Sciatic nerve (tissue), 2 donors: Measurements from ENCODE around the gene FPR3. TPM values are rescaled to one million over a fixed set of nuclear protein-coding genes. Genes with fewer than 3 reads are reported as not detected.
A peak's percentile ranks its signal among the peaks of the same experiment; 100 is the strongest.
"Not testable (repeated sequence)": the region's sequence is repeated elsewhere in the genome, so short reads cannot be mapped to it uniquely, and the experiment has no call there.

ENCODE experiments used
- ATAC-seq: fragments of 200-7000 bp; cut with Tn5 transposase; one replicate; pipeline ENCODE4 v1.9.1; 2020; ENCODE audit warnings: mild to moderate bottlenecking, moderate library complexity
- DNase-seq: peaks from one replicate; pipeline ENCODE4 v3.0.0-alpha.2; 2020; ENCODE audit warnings: low spot score
- intact Hi-C: fragments of 100-400 bp; cut with DNase I; formaldehyde crosslinking; loops from one replicate; pipeline ENCODE4 v1.14.2; 2022
- total RNA-seq: library from RNA; stranded (reverse); fragmentation: NEBNext Ultra II Directional; extraction: Animal tissue kit (Norgen Biotek cat#: 25700); gene quantifications from one replicate; pipeline ENCODE4 v1.2.1, GENCODE V29; 2021
- donor health status: DM: no; HTN: no; CAD: no.
- donor health status: DM: no; HTN: no; CAD: no.

Gene FPR3
- total RNA-seq, 1 donor from 2014 or later, result 8.8 TPM

DNA sequence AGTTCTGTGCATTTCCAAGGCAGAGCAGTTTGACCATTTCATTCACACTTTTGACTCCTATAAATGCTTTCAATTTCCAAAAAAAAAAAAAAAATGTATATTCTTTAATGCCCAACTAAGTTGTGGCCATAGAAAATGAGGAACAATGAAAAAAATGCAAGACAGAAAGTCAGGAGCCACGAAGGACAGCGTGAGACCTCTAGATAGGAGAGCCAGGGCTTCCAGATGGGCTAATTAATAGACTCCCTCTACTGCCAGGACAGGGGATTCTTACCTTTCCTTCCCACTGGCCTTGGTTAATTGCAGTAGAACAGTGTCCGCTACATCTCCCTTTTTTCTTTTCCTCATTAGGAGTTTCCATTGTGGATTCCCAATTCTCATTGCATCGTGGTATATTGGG lies 8.6 kb downstream of the FPR3 start:
- DNase-seq (no peak), ATAC-seq (no peak)
- intact Hi-C loops, result no loop called here

DNA sequence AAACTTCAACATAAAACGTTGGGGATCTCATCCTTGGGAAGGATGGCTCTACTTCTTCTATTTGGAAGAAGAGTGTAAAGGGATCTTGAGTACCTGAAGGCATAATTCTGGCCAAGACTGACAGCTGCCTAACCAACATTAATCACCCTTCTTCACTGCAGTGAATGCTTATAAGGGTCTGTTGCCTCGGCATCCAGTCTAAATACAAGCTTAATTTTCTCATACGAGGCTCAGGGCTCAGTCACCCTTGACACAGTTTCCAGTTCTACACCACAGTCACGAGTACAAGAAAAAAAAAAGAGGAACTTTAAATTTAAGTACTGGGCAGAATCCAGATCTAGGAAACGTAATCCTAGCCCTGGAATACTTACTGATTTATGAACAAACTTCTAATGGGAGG lies 9.0 kb downstream of the FPR3 start:
- intact Hi-C loops, result no loop called here
- no peak for DNase-seq
- peak; percentile 29 for ATAC-seq

DNA sequence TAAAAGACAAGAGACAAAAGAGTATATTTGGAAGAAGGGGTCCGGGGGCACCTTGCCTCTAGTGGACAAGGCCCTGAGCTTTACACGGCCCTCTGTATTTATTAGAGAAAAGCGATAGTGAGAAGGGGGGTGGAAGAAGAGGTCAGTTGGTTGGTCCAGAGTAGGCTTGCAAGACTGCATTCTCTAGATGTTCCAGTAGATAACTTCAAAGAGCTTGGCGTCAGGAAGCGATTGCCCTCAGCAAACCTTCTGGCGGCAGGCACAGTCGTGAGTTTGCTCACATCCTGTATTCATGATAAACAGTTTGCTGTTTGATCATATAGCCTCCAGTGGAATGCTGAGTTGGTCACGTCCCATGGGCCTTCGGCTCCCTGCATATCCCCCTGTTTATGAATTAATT lies 9.8 kb downstream of the FPR3 start:
- intact Hi-C loops, DNase-seq: not testable (repeated sequence)

DNA sequence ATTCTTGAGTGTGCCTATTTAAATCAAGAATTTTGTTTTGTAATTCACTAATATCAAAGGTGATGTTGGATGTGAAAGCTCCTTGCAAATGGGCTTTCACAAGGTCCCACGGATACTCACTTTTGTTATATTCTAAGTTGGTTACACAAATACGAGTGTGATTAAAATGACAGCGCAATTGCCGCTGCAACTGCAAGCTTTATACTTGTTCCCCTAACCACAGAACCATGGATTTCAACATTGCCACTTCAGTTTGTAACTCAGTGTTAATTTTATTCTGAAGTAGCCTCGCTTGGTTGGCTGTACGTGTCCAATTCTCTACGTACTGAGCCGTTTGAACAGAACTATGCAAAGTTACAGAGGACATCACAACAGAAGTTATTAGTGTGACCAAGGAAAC lies 10.4 kb downstream of the FPR3 start:
- intact Hi-C loops, ATAC-seq, DNase-seq: not testable (repeated sequence)

More for the DNA sequence above, 9.8 kb downstream of the FPR3 start:
- not testable (repeated sequence) for ATAC-seq

DNA sequence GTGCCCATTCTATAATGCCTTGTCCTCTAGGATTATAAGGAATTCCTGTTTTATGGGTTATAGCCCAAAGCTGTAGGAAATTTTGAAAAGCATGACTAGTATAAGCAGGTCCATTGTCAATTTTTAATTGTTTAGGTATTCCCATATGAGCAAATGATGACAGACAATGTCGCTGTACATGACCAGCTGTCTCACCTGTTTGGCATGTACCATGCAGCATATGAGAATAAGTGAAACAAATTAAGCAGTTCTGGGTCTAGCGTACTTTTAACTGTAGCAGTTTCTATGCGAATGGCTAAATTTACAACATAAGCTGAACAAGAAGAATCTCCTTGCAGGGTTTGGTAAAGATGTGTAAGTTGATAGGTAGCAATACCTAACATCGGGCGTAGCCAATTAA lies 11.6 kb downstream of the FPR3 start:
- intact Hi-C loops, DNase-seq, ATAC-seq: not testable (repeated sequence)

DNA sequence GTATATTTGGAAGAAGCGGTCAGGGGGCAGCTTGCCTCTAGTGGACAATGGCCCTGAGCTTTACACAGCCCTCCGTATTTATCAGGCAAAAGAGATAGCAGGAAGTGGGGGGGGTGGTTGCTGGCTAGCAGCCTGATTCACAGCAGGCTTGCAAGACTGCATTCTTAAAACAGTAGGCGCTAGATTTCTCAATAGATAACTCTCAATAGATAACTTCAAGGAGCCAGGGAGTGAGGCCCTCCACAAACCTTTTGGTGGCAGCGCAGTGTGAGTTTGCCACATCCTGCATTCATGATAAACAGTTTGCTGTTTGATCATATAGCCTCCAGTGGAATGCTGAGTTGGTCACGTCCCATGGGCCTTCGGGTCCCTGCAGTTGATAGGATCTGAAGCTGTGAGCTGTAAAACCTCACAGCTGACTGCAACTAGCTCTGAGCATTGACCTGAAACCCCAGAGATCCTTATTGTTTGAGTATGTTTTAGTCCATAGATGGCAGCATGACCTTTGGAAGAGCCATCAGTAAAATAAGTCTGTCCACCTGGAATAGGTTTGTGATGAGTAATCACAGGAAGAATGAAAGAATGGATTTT lies 12.2 kb downstream of the FPR3 start:
- intact Hi-C loops, result no loop called here
- DNase-seq (no peak), ATAC-seq (no peak)

DNA sequence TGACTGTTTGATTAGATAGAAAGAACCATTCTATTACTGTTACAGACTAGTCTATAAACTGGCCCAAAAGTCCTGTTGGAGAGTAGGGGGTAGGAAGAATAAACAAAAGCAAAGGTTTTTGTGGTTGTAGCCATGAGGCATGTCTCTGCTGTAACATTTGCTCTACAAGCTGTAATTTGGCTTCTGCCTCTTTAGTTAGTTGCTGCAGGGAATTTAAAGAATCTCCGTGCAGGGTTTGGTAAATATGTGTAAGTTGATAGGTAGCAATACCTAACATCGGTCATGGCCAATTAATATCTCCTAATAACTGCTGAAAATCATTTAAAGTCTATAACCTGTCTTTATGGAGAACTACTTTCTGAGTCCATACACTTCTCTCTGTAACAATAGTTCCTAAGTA lies 13.0 kb downstream of the FPR3 start:
- DNase-seq, result no peak
- no peak for ATAC-seq

DNA sequence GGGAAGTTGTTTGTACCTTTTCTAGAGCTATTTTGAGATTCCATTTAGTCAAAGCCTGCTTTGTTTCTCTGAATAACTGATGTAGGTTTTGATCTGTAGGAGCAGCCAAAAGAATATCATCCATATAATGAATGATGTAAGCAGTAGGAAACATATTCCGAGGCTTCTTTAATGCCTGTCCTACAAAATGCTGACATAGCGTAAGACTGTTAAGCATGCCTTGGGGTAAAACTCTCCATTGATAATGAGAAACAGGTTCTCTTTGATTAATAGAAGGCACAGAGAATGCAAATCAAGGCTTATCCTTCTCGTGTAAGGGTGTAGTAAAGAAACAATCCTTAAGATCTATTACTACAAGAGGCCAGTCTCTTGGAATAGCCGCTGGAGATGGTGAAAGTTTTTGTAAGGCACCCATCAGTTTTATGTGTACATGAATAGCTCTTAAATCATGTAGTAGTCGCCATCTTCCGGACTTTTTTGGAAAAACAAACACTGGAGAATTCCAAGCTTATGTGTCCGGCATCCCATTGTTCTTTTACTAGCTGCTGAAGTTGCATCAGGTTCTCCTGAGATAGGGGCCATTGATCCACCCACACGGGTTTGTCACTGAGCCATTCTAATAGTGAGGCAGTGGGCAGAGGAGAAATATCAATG lies 13.5 kb downstream of the FPR3 start:
- ATAC-seq, result no peak

More for the DNA sequence above, 13.0 kb downstream of the FPR3 start:
- intact Hi-C loops, result no loop called here

DNA sequence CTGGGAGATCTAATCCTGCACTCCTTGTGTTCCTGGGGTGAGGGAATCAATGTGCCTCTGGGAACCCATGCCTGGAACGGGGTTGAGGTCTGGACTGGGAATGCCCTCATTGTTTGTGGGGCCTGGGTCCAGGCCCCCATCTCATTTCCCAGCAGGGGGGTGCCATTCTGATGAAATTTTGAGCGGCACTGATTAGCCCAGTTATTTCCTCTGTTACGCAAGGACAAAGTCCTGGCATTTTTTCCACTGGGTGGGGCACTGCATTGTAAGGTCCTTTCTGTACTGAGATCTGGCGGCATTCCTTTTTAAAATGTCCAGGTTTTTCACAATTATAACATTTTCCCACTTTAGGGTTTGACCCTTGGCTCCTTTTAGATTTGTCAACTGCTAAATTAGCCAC lies 14.8 kb downstream of the FPR3 start:
- DNase-seq (no peak), ATAC-seq (no peak)
- intact Hi-C loops, result no loop called here

More for the DNA sequence above, 13.5 kb downstream of the FPR3 start:
- DNase-seq, result no peak
- intact Hi-C loops, result no loop called here

DNA sequence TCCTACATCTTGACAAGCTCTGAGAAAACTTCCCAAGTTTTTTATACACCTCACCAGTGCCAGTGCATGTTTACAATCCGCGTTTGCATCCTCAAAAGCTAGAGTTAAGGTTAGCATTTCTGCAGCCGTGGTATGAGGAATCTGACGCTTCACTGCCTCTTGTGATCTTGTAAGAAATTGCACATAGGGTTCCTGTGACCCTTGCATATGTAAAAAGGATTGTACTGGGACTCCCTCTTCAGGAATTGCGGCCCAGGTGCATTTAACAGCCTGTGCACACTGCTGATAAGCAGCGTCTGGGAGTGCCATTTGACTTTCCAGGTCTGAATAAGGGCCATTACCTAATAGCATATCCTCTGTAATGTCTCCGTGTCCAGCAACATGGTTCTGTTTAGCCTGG lies 15.3 kb downstream of the FPR3 start:
- ATAC-seq (no peak), DNase-seq (no peak)
- intact Hi-C loops, result no loop called here

DNA sequence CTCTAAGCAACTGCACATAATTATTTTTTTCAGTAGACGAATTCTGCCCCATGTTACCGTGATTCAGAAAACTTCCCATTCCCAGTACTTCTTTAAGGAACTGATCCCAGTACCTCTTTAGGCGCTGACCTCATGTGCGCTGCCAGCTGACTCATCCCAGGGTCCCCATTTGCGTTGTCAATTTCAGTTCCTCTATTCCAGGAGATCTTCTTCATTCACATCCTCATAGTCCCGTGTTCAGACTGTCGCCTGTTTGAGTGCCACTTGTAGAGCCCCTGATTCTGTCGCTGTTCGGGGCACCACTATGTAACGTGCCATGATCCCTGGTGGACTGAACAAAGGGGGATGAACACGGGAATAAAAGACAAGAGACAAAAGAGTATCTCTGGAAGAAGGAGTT lies 16.4 kb downstream of the FPR3 start:
- DNase-seq (no peak), ATAC-seq (peak; percentile 76)
- intact Hi-C loops, result no loop called here

DNA sequence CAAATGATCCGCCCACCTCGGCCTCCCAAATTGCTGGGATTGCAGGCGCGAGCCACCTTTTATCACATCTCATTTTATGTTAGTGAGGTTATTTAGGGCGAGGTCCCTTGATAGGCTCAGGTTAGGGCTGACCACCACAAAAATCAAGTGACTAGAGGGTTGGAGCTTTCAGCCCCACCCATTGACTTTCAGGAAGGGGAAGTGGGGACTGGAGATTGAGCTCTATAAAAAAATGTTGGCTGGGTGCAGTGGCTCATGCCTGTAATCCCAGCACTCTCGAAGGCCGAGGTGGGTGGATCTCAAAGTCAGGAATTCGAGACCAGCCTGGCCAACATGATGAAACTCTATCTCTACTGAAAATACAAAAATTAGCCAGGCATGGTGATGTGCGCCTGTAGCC lies 20.1 kb downstream of the FPR3 start:
- ATAC-seq, result peak; percentile 34
- no peak for DNase-seq
- intact Hi-C loops, result no loop called here

DNA sequence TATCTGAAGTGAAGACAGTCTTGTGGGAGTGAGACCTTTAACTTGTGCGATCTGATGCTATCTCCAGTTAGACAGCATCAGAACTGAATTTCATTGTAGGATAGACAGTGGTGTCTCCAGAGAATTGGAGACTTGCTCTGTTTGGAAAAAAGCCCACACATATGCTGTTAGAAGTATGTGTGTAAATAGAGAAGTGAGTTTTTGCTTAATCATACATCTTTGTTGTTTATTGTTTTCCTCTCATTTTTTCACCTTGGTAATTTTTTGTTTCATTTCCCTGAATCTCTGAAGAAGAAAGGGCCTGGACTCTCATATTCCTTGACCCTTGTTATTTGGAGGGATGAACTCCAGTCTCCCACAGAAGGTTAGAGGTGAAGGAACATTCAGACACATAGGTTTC lies 21.8 kb downstream of the FPR3 start:
- no peak for DNase-seq
- intact Hi-C loops, result no loop called here
- no peak for ATAC-seq

DNA sequence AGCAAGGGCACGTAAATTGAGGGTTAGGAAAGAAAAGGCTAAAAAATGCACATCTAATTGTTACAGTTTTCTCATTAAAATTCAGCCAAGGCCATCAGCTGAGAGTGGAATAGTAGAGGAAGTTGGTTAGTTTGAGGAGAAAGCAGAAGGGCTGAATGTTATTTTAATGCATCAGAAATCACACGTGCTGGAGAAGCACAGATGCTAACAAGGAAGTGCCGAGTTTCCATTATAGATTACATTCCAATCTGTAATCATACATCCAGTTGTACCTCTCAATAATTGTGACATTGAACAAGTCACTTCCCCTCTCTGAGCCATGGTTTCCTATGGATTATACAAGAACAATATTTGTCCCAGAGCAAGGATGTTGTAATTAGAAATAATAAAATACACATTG lies 25.1 kb downstream of the FPR3 start:
- intact Hi-C loops, result no loop called here
- ATAC-seq (no peak), DNase-seq (no peak)

DNA sequence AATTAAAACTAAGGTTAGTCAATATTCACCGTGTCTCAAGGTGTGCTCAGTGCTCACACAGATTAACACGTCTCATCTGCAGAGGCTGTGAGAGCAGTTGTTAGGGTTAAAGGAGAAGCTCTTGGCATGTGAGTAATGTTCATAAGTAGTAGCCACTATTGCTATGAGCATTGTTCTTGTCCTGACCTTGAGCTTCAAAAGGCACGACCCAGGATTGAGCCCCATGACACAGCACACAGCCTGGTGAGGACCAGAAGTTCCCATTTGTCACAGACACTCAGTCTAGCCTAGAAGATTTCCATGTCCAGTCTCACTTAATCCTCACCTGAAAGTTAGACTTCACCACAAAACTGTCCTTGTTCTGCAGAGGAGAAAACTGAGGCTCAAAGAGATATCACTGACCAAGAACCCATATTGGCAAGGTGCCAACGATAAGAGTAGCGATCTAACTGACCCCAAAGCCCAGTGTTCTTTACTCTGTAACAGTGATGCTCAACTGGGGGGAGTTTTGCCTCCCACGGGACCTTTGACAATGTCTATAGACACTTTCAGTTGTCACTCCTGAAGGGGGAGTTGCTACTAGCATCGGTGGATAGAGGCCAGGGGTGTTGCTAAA lies 26.0 kb downstream of the FPR3 start:
- ATAC-seq (no peak), DNase-seq (no peak)
- intact Hi-C loops, result no loop called here

DNA sequence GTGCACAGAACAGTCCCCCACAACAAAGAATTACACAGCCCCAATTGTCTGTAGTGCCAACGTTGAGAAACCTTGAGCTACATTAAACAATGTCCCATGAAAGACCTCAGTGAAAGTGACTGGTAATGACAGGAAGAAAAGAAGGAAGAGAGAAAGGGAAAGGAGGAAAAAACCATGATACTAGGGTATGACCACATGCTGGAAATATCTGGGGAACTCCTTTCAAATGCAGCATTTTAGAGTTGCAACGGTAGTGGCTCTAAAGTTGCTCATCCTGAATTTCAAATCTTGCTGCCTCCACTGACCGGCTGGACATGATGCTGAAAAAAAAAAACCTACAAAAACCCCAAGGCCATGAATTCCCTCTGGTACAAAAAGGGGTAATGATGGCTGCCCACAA lies 26.5 kb downstream of the FPR3 start:
- intact Hi-C loops, result no loop called here
- ATAC-seq (no peak), DNase-seq (no peak)

DNA sequence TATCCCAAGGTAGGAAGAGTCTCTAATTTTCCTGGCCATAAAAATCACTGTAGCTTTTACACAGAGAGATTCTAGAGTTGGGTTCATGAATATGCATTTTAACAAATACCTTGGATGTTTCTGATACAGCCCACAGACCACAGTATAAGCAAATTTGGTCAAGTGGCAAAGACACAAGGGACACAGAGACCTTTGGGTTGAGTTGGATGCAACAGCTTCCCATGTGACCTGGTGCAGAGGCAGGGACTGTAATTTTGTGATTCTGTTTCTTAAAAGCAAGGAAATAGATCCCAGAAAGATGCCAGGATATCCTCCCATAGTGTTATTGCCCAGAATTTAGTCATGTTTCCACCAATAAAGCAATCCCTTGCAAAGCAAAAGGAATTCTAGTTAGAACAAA lies 27.0 kb downstream of the FPR3 start:
- no peak for DNase-seq
- intact Hi-C loops, result no loop called here
- ATAC-seq, result no peak

DNA sequence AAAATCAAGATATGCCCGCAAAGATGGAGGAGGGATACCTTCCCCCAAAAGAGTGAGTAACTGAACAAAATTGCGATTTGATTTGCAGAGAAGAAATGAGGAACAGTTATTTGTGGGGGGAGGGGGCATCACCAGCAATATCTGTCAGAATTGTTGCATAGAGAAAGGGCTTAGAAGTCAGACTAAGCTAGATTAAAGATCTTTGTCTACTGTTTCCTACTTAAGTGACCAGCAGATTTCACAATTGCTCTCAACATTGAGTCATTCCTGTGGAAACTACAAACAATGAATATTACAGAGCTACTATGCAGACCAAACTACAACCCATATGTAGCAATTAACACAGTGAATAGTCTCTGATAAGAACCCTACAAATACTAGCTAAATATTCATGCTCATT lies 27.4 kb downstream of the FPR3 start:
- no peak for ATAC-seq
- intact Hi-C loops, result no loop called here

DNA sequence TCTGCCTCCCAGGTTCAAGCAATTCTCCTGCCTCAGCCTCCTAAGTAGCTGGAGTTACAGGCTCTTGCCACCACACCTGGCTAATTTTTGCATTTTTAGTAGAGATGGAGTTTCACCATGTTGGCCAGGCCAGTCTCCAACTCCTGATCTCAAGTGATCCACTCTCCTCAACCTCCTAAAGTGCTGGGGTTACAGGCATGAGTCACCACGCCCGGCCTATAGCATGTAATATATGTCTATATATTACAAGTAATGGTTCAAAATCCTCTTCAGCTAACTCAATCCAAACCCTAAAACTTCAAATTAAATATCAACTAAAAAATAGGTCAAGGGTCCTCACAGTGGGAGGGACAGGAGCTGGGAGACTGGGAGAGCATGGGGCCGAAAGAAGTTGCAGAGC lies 28.0 kb downstream of the FPR3 start:
- intact Hi-C loops, result no loop called here
- ATAC-seq (no peak), DNase-seq (no peak)

More for the DNA sequence above, 27.4 kb downstream of the FPR3 start:
- DNase-seq, result no peak

DNA sequence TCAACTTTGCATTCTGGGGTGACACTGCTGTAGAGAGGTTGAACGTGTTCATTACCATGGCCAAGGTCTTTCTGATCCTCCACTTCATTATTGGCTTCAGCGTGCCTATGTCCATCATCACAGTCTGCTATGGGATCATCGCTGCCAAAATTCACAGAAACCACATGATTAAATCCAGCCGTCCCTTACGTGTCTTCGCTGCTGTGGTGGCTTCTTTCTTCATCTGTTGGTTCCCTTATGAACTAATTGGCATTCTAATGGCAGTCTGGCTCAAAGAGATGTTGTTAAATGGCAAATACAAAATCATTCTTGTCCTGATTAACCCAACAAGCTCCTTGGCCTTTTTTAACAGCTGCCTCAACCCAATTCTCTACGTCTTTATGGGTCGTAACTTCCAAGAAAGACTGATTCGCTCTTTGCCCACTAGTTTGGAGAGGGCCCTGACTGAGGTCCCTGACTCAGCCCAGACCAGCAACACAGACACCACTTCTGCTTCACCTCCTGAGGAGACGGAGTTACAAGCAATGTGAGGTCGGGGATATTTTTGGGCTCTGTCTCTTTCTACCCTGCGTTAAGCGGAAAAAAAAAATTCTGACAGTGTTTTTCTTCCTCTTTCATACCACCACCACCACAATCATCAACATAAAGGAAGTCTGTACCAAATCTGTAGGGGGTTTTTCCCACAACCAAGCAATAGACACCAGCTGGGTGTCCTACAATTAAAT lies 29.5 kb downstream of the FPR3 start:
- peak; percentile 77 for ATAC-seq
- DNase-seq, result no peak
- intact Hi-C loops, result no loop called here
